Measurements from ENCODE around the gene DSG3.
"Not testable (repeated sequence)": the region's sequence is repeated elsewhere in the genome, so short reads cannot be mapped to it uniquely, and the experiment has no call there.

Gene DSG3

DNA sequence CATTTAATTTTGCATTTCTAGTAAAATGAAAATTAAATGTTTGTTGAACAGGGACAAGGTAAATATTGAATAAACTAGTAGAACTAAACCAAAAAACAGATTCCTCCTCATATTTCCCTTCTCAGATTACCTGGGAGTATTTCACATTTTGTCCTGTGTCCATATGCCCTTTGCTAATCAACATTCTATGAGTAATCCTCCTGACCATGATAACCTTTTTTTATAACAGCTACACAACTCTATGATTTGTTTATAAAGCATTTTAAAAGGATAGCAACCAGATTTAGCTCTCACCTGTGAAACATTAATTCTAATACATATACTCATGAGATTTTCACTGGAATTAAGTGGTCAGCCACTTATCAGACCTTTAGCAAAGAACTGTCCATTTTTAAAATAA is 43.3 kb downstream of the DSG3 start:
- in situ Hi-C loops (cut with MboI; ENCODE audit: low sequenced_read_pairs), result no loop called here

DNA sequence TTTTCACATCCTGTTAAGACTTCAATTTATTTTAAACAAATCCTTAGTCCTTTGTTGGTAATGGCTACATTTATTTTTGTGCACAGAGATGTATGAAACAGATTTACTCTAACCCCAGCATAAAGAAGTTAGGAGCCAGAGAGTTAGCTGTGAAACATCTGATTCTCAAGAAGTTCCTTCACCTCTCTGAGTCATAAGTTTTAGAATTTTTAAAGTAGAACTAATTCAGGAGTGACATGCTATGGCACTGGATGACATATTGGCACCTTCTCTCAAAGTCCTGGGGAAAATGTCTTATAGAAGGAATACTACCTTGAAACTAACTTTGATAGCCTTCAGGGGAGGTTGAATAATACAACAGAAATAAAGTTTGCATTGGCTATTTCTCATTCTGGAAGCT is 44.0 kb downstream of the DSG3 start:
- in situ Hi-C loops (cut with MboI; ENCODE audit: low sequenced_read_pairs), result no loop called here

DNA sequence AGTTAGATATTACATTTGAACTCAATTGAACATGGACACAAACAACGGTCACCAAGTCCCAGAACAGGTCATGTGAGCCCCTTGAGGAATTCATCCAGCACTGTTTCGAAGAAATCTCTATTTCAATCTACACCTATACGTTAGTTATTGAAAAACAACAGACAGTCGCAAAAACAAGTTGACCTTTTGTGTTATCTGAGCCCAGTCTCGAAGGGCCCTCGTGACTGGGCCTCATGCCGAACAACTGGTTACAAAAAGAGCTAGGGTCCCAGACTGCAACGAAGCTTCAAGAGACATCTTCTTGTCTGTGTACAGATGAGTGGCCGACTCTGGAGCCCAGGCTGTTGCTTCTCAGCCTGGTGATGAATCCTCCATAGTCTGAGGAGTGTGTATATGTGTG is 45.1 kb downstream of the DSG3 start:
- in situ Hi-C loops (cut with MboI; ENCODE audit: low sequenced_read_pairs), result no loop called here

DNA sequence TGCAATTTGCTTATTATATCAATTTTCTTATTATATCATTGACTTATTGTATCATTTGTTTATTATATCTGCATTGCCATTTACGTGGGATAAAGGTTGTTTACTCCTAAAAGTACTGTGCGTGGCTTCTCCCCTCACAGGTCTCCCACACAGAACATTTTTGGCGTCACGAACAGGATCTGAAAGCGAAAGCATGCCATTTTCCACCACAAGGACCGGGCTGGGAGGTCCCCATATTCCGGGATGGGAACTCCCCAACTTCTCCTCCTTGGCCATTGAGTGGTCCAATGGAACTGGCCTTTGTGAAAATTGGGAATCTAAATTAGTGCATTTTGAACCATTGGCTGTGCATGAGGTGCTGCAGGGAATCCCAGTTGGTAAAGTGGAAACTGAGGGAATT is 45.6 kb downstream of the DSG3 start:
- in situ Hi-C loops (cut with MboI; ENCODE audit: low sequenced_read_pairs), result no loop called here

DNA sequence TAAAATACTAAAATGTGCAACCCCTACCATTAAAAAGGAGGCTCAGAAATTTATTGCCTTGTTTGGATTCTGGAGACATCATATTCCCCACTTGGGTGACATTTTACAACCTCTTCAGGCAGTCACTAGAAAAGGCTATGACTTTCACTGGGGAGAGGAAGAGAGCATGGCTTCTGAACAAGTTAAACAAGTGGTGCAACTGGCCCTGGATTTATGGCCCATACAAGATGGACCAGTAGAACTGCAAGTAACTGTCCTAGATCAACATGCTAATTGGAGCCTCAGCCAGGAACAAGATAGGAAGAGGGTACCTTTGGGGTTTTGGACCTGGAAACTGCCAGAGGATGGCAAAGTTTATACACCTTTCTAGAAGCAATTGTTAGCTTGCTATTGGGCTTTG is 46.4 kb downstream of the DSG3 start:
- in situ Hi-C loops (cut with MboI; ENCODE audit: low sequenced_read_pairs), result no loop called here

DNA sequence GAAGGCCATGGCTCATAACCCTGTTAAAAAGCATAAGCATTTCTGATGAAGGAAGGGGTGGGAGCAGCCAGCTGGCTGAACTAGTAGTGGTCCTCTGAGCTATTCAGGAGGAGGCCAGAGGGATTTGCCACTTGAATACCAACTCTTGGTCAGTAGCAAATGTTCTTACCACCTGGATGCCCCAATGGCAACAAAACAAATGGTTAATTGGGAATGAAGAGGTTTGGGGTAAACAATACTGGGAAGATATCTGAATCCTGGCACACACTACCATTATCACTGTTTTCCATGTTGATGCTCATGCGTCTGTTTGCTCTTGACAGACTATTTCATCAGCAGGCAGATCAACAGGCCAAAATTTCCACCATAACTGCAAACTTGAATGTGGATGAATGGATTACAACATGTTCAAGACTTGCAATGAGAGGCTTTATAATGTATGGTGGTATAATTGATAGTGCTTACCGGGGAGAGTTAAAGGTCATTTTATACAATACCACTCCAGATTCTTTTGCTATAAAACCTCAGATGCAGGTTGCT is 47.2 kb downstream of the DSG3 start:
- in situ Hi-C loops (cut with MboI; ENCODE audit: low sequenced_read_pairs), result not testable (repeated sequence)

DNA sequence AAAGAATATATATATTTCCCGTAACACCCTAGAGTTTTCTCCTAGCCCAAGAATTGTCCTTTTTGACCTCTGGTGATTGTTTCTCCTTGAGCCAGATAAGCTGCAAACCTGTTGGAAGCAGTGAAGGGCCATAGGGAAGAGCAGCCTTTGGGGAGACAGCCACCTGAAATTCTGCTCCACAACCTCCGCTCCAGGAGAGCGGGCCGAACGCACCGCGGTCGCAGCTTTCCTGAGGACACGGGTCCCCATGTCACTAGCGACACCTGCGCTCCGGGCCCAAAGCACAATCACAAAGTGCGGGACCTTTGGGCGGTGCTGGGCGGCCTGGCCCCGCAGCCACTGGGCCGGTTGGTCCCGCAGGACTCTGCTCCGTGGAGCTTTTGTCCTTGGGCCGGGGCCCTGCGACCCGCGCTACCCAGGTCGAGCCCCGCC is 49.9 kb downstream of the DSG3 start:
- in situ Hi-C loops (cut with MboI; ENCODE audit: low sequenced_read_pairs), result no loop called here

DNA sequence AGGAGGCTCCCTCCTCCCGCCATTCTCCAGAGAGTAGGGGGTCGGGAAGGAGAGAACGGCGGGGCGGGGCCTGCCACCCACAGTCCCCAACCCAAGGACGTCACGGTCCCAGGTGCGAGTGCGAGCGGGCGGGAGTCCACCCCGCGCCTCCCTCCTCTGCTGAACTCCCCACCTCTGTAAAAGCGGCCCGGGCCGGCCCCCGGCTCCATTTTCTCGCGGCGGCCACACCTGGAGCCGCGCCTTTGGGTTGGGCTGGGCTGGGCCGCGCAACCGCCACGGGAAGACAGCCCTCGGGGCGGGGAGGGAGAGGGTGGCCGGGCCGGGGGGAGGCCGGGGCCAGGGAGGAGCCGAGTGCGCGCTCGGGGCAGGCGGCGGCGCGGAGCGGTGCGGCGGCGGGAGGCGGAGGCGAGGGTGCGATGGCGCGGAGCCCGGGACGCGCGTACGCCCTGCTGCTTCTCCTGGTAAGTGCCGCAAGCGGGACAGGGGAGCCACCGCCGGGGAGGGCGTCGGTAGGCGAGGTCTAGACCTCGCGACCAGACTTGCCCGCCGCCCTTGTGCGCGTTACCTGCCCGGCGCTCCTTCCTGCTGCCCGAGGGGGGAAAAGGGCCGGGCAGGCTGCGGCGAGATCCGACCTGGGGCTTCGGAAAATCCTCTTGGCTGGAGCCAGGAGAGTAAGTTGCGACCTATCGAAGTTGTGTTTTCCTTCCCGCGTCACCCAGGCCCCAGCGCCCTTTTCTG is 50.5 kb downstream of the DSG3 start, which contains the start of gene DSG2:
DSG2 (plus strand) TSS at position 342 of the 738 bp plus-strand sequence; CDS start at position 417, 75 bp downstream.
- in situ Hi-C loops (cut with MboI; ENCODE audit: low sequenced_read_pairs), result no loop called here

DNA sequence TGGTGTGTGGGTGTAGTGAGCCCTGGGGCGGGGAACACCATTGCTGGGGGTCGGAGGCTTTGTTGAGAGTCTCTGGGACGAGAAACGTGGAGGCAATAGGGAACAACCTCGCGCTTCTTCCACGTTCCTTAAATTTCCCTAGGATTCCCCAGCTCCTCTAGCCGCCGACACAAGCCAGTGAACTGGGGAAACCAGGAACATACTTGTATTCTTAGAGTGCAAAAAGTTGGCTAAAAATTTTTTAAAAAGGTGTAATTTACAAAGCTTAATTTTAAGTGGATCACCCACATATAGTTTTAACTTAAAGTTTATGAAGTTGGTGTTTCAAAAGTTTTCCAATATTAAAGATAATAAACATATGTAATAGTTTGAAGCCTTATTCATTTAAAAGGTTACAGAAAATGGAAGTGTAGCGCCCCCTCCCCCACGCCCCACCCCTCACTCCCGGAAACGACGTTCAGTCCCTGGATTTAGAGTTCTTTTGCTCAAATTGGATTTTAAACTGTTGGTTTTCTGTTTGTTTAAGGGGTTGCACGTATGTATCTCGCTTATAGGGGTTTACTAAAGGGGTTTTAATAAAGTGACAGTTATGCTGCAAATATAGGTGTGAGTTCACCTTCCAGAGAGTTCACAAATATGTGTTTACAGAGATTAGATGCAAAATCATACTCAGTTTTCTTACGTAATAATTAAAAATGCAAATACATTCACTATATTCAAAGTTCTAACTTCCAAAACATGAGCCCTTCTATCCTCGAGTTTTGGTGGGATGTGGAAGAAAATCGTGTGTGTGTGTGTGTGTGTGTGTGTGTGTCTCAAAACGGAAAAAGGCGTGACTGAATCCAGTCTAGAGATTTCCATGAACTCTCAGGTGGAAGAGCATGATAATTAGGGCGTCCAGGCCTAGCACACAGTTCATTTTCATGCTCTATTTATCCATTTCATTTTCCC is 51.3 kb downstream of the DSG3 start:
- in situ Hi-C loops (cut with MboI; ENCODE audit: low sequenced_read_pairs), result no loop called here

DNA sequence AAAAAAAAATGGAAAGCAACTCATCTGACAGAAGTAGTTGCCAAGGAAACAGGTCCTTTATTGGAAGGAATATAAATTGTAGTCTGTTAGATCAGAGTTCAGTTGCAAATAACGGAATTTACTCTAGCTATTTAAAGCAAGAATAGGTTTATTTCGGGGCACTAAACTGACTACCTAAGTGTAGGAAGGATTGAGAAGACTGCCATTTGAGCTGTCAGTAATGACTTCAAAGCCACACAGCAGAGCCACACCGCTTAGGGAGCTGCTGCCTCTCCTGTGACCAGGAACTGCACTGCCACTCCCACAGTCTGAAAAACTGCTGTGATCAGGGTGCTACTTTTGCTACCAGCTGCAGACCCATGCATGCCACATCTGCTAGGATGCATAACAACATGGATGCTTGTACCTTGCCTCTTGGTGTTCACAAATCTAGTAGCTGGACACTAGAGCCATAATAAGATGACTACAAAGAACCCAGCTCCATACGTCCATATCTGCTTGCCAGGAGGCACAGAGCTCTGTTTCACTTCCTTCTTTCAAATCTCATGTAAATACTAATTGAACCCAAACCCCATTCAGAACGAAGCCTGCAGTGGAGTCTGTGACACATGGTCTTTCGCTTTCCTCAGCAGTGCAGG is 52.6 kb downstream of the DSG3 start:
- in situ Hi-C loops (cut with MboI; ENCODE audit: low sequenced_read_pairs), result no loop called here

DNA sequence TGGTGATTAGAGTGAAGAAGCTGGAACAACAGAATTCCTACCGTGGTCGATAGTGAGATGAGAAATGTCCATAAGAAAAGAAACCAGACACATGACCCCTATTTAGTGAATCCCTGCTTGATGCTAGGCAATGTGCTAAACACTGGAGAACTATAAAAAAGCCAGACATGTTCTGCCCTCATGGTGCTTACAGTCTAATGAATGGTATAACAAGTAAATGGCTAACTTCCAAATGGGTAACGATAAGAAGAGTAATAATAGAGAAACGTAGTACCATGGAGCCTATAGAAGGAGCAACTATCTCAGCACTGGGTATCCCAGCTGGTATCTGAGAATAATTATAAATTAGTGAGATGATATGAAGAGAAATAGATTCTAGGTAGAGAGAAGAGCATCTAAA is 55.5 kb downstream of the DSG3 start:
- in situ Hi-C loops (cut with MboI; ENCODE audit: low sequenced_read_pairs), result no loop called here

DNA sequence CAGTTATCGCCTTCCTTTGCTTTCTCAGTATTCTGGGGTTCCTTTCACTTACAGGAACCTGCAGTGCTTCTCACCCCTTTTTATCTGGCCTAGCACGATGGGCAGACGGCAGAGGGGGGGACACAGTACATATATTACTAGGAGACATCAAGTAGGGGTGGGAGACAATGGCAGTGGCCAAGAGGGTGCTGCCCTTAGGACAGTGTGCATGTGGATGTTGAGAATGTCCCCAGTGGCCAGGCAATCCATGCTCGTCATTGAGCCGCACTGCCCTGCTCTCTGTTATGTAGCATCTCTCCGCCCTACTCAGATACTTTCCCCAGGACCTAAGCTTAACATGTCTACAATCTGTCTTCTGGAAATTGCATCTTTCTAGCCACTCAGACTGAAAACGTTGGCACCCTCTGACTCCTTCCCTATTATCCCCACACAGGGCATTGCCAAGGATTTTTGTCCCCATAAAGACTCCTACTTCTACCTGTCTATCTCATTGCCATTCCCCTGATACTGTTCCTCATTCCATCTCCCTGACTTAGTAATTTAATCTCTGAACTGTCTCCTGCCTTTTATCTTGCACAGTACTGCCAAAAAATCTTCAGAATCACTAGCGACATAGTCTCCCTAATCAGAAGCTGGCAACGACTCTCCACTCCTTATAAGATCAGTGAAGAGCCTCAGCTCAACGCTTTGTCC is 57.1 kb downstream of the DSG3 start:
- in situ Hi-C loops (cut with MboI; ENCODE audit: low sequenced_read_pairs), result no loop called here

DNA sequence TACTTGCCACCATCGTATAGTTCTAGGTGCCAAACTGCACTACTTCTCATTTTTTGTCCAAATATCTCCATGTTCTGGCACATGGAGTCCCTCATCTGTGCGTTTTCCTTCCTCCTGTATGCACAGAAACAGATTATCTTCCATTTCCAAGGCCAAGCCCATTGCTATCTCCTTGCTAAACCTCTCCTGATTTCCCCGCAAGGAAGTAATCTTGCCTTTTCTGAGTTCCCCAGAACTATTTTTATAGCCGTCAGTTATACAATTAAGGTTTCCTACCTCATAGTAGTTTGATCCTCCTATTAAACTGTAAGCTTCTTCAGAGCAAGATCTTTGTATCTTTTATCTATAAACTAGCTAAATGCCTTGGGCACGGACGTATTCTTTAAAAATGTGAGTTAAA is 57.6 kb downstream of the DSG3 start:
- in situ Hi-C loops (cut with MboI; ENCODE audit: low sequenced_read_pairs), result no loop called here

DNA sequence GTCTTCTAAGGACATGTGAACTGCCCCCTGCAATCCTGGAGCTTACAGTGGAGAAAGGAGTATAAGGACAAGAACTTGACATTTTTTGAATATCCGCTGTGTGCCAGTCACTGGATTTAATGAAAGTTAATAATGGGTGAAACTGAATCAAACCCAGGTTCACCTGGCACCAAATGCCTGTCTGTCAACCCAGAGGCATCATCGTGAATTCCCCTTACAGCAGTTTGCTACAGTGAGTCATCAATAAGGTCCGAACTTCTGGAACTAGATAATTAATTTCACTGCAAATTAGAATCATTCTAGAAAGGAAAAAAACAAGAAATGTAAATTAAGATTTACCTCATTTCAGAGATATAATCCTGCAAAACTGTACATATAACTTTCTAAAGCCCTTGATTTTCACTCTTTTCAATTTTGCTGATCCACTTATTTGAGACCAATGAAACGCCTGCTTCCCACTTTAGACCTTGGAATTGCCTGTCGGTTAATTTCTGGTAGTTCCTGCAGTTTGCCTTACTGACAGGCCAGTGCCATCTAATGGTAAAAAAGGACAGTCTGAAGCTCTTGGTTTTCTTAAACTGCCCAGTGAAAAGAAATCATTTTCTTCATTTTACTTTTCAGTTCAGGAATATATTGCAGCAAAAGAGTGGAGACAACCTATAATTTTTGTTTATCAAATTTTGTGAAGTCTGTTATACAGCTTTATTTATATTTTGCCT is 58.6 kb downstream of the DSG3 start:
- in situ Hi-C loops (cut with MboI; ENCODE audit: low sequenced_read_pairs), result no loop called here

DNA sequence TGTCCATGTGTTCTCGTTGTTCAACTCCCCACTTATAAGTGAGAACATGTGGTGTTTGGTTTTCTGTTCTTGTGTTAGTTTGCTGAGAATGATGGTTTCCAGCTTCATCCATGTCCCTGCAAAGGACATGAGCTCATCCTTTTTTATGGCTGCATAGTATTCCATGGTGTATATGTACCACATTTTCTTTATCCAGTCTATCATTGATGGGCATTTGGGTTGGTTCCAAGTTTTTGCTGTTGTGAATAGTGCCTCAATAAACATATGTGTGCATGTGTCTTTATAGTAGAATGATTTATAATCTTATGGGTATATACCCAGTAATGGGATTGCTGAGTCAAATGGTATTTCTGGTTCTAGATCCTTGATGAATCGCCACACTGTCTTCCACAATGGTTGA is 59.6 kb downstream of the DSG3 start:
- in situ Hi-C loops (cut with MboI; ENCODE audit: low sequenced_read_pairs), result not testable (repeated sequence)

DNA sequence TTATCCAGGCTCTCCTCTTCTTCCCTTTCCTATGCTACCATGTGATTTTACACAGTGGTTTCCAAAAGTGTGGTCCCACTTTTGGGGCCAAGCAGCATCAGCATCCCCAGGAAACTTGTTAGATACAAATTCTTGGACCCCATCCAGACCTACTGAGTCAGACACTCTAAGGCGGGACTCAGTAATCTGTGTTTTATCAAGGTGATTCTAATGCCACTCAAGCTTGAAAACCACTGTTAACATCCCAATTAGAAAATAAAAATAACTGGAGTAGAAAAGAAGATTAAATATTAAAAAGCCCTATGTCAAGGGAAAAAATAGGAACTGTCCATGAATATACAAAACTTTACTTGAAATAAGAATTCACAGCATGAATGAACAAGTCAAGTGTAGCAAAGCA is 61.2 kb downstream of the DSG3 start:
- in situ Hi-C loops (cut with MboI; ENCODE audit: low sequenced_read_pairs), result no loop called here

DNA sequence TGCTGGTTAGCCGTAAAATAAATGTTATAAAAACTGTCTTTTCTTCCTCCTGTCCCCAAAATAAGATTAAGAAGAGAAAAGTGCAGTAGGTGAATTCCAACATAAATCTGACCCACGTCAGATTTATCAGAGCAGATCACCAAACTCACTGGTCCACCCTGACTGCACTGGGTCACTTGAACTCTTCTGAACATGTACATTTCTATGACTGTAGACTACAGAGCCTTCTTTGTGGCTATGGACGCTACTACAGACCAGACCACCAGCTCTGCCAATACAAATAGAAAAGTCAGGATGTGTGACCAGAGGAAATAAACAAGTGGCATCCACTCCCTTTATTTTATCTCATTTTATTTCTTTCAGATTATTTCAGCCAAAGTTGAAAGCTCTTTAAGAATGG is 62.0 kb downstream of the DSG3 start:
- in situ Hi-C loops (cut with MboI; ENCODE audit: low sequenced_read_pairs), result no loop called here

DNA sequence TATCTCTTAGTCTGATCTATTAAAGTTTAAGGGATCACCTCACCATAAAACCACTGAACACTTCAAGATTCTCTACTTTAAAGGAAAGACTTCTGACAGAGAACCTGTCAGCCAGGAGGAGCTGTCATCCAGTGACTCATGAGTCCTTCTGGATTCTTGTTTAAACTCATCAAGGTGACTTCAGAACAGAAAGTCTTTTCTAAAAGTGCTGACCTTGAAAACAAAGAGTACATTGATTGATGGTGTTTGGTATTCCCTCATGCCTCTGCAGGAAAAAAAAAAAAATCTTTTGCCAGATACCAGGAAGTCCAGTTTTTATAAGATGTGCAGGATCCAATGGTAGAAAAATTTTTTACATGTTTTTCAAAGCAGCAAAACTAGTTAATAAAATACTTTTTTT is 62.8 kb downstream of the DSG3 start:
- in situ Hi-C loops (cut with MboI; ENCODE audit: low sequenced_read_pairs), result no loop called here

DNA sequence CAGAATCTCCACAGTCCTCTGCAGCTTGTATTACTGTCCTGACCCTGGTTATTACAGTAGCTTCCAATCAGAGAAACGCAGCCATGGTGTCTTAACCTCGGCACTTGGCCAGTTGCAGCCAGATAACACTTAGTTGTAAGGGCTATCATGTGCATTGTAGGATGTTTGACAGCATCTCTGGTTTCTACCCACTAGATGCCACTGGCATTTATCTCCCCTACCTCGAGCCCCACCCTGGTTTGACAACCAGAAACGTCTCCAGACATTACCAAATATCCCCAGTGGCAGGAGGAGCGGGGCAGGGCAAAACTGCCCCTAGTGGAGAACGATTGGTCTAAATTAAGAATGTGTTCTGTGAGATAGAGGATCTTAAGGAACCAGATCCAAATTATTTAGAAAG is 63.6 kb downstream of the DSG3 start:
- in situ Hi-C loops (cut with MboI; ENCODE audit: low sequenced_read_pairs), result no loop called here

DNA sequence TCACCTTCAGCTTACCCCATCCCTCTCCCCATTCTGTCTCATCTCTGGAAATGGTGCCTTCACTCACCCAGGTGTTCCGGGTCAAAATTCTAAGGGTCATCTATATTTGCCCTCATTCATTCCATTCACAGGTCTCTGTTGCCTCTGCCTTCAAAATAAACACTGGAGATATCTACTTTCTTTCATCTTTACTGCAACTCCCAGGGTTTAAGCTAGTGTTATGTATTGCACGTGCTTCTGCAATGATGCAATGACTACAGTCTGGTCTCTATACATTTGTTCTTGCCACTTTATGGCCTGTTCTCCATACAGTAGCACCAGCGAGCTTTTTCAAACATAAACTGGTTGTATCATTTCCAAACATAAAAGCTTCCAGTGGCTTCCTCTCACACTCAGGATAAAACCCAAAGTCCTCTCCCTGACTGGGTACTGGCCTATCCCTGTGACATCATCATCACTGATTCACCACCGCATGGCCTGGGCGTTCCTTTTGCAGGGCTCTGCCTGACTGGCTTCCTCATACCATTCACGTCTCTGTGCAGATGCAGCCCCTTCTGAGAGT is 64.7 kb downstream of the DSG3 start:
- in situ Hi-C loops (cut with MboI; ENCODE audit: low sequenced_read_pairs), result no loop called here

All from hTERT RPE-1 (cell line).